ENCODE results near the gene PLXND1. TPM values are rescaled to one million over a fixed set of nuclear protein-coding genes. Genes with fewer than 3 reads are reported as not detected.

PLXND1 gene
- total and polyA plus RNA-seq, 12 donors: 41.2 to 370 (median 138) TPM

GRCh38 chr3:129604767-129605166 is 1.7 kb downstream of the PLXND1 start:
- Histone ChIP-seq H3K27me3 (no peaks in the 10 kb centered on the region), H3K4me3 (peak overlapping the region in 3 of 4 donors; percentile 9 to 82 (median 13)), H3K36me3 (replicated peaks in 1 of 2) (no peaks in the 10 kb centered on the region), H3K4me1 (replicated peaks in 1 of 2) (peaks cover 17 to 57% of the 10 kb centered on the region in 2 donors), H3K9me3 (replicated peaks in 1 of 3) (no peaks in the 10 kb centered on the region), H3K27ac (peak overlapping the region in 3 of 5 donors; percentile 49 to 92 (median 87))
- 37 to 56% (median 41%) methylated on average over 5 to 12 of the region's 12 CpGs for WGBS, 4 donors
- no peak for DNase-seq
- TF ChIP-seq POLR2A (IDR thresholded peaks at IDR 0.05) (no peak), CTCF (IDR thresholded peaks at IDR 0.05) (no peak)
- intact Hi-C loops (cut with DNase I): loop anchor here (5.0 kb wide), 2 partner anchors 112 to 117 kb away; no protein-coding TSS in a partner anchor

- Histone ChIP-seq H3K4me1 (replicated peaks in 1 of 2) (peaks cover 17 to 56% of the 10 kb centered on the region in 2 donors), H3K4me3 (peak overlapping the region in 3 of 4 donors; percentile 9 to 82 (median 13)), H3K27me3 (no peaks in the 10 kb centered on the region), H3K36me3 (replicated peaks in 1 of 2) (no peaks in the 10 kb centered on the region), H3K27ac (peak overlapping the region in 3 of 5 donors; percentile 49 to 92 (median 69)), H3K9me3 (replicated peaks in 1 of 3) (no peaks in the 10 kb centered on the region)
- no peak for TF ChIP-seq CTCF (IDR thresholded peaks at IDR 0.05)
- TF ChIP-seq POLR2A (IDR thresholded peaks at IDR 0.05): no peak
- intact Hi-C loops (cut with DNase I): no loop called here
- no peak for DNase-seq
- WGBS, 4 donors: 69 to 70% (median 69%) methylated on average over 8 of the region's 8 CpGs
Observed at GRCh38 chr3:129603991-129604749, 2.3 kb downstream of the PLXND1 start.

- Histone ChIP-seq H3K27ac (peak overlapping the region in 3 of 5 donors; percentile 49 to 92 (median 69)), H3K36me3 (replicated peaks in 1 of 2) (no peaks in the 10 kb centered on the region), H3K9me3 (replicated peaks in 1 of 3) (no peaks in the 10 kb centered on the region), H3K4me1 (replicated peaks in 1 of 2) (peaks cover 14 to 57% of the 10 kb centered on the region in 2 donors), H3K4me3 (peak overlapping the region in 1 of 4 donors; percentile 82), H3K27me3 (no peaks in the 10 kb centered on the region)
- intact Hi-C loops (cut with DNase I): no loop called here
- DNase-seq: no peak
- TF ChIP-seq POLR2A (IDR thresholded peaks at IDR 0.05): no peak
- TF ChIP-seq CTCF (IDR thresholded peaks at IDR 0.05): no peak
- WGBS, 4 donors: 40 to 52% (median 46%) methylated on average over 3 to 7 of the region's 7 CpGs
Observed at GRCh38 chr3:129603561-129603942, 2.9 kb downstream of the PLXND1 start.

GRCh38 chr3:129602730-129603560 is 3.5 kb downstream of the PLXND1 start:
- H3K9me3 ChIP-seq (replicated peaks in 1 of 3): no peaks in the 10 kb centered on the region
- intact Hi-C loops (cut with DNase I): no loop called here
- peak overlapping the region in 3 of 5 donors; percentile 49 to 92 (median 69) for H3K27ac ChIP-seq
- TF ChIP-seq CTCF (IDR thresholded peaks at IDR 0.05) (no peak), POLR2A (IDR thresholded peaks at IDR 0.05) (peak in 1 of 2 donors; percentile 30)
- peak; percentile 70 to 91 (median 86) for DNase-seq
- WGBS, 4 donors: 19 to 33% (median 27%) methylated on average over 9 to 15 of the region's 15 CpGs
- H3K27me3 ChIP-seq: no peaks in the 10 kb centered on the region
- H3K36me3 ChIP-seq (replicated peaks in 1 of 2): no peaks in the 10 kb centered on the region
- H3K4me3 ChIP-seq: peak overlapping the region in 1 of 4 donors; percentile 82
- H3K4me1 ChIP-seq (replicated peaks in 1 of 2): peaks cover 12 to 59% of the 10 kb centered on the region in 2 donors

Data from adrenal gland (tissue), 12 donors.